CD4-positive, alpha-beta T cell (primary cell): ENCODE results near the gene RPN1. TPM values are rescaled to one million over a fixed set of nuclear protein-coding genes. Genes with fewer than 3 reads are reported as not detected.

Experiments used
- ATAC-seq: fragments of 200-7000 bp; cut with Tn5 transposase; one replicate; pipeline ENCODE4 v1.10.0; 2022; ENCODE audit warnings: mild to moderate bottlenecking; ENCODE audit not compliant: poor library complexity
- CTCF ChIA-PET: fragments of 350-600 bp; sonication (Branson Sonifier 250); formaldehyde crosslinking; loops from one replicate; lab custom pipeline; 2021; ENCODE audit warnings: antibody characterized with exemption, inconsistent platforms; lab: Charles Lee
- POLR2A ChIA-PET: fragments of 350-600 bp; sonication (Branson Sonifier 250); formaldehyde crosslinking; loops from one replicate; lab custom pipeline; 2021; ENCODE audit warnings: antibody characterized with exemption, inconsistent platforms; lab: Charles Lee
- DNase-seq, 14 experiments: peaks; one replicate each; pipeline ENCODE4 v3.0.0-alpha.2; 2013 to 2020; ENCODE audit warnings: mixed read lengths in 2 of 14
- H3K27ac ChIP-seq, 2 donors: one replicate each; pipeline versions ENCODE4 v1.5.1 to v1.7.0; 2013; ENCODE audit warnings: low read length in 2 of 2, low read depth in 1 of 2, mild to moderate bottlenecking in 1 of 2
- H3K27me3 ChIP-seq, 2 experiments: 1 replicate in 1 of 2; 2 replicates in 1 of 2; pipeline versions ENCODE4 v1.6.1 to v1.7.0; 2013; ENCODE audit warnings: low read length in 2 of 2, control low read depth in 1 of 2, mild to moderate bottlenecking in 1 of 2, moderate library complexity in 1 of 2; ENCODE audit not compliant: insufficient read depth in 2 of 2, control insufficient read depth in 1 of 2
- H3K36me3 ChIP-seq: one replicate; pipeline ENCODE4 v1.6.1; 2013; ENCODE audit warnings: low read length, control low read depth; ENCODE audit not compliant: insufficient read depth
- H3K4me1 ChIP-seq: one replicate; pipeline ENCODE4 v1.6.1; 2013; ENCODE audit warnings: low read length, control low read depth; ENCODE audit not compliant: insufficient read depth
- H3K4me3 ChIP-seq: one replicate; pipeline ENCODE4 v1.5.1; 2013; ENCODE audit warnings: mild to moderate bottlenecking, low read length, moderate library complexity
- H3K9me3 ChIP-seq, 2 experiments: 1 replicate in 1 of 2; 2 replicates in 1 of 2; pipeline versions ENCODE4 v1.6.1 to v1.7.0; 2013; ENCODE audit warnings: low read length in 2 of 2, mild to moderate bottlenecking in 2 of 2, control low read depth in 1 of 2, moderate library complexity in 1 of 2; ENCODE audit not compliant: control insufficient read depth in 1 of 2, insufficient read depth in 1 of 2
- H3K27ac Mint-ChIP-seq: one replicate; pipeline ENCODE4 v1.8.0; 2020; ENCODE audit warnings: mixed read lengths
- H3K27me3 Mint-ChIP-seq: one replicate; pipeline ENCODE4 v1.8.0; 2021; ENCODE audit warnings: mixed read lengths
- H3K36me3 Mint-ChIP-seq: one replicate; pipeline ENCODE4 v1.8.0; 2021; ENCODE audit warnings: low read depth, mixed read lengths
- H3K4me1 Mint-ChIP-seq: one replicate; pipeline ENCODE4 v1.8.0; 2021; ENCODE audit warnings: low read depth, mixed read lengths
- H3K4me3 Mint-ChIP-seq: one replicate; pipeline ENCODE4 v1.8.0; 2020; ENCODE audit warnings: mild to moderate bottlenecking, mixed read lengths
- H3K9me3 Mint-ChIP-seq: one replicate; pipeline ENCODE4 v1.8.0; 2020; ENCODE audit warnings: mixed read lengths
- CTCF ChIP-seq: fragments of 200-600 bp; IDR thresholded peaks from one replicate; pipeline ENCODE4 v1.8.0; 2022; ENCODE audit warnings: antibody characterized with exemption, mild to moderate bottlenecking
- intact Hi-C, 2 experiments: fragments of 100-400 bp; cut with DNase I in 1 of 2; cut with micrococcal nuclease in 1 of 2; formaldehyde crosslinking; loops; one replicate each; pipeline versions ENCODE4 v1.15.1 to v1.9.0; 2023 to 2025; cut with DNase I, micrococcal nuclease
- total RNA-seq, 174 experiments: library from RNA in 2 of 174; stranded (reverse) in 2 of 174; gene quantifications; one replicate each; pipeline ENCODE4 v1.2.3 and lab custom pipeline; 2021 to 2026

The RPN1 gene
- total RNA-seq, 2 experiments from 2014 or later = 67.7 to 72.6 TPM

- peaks cover 12% of the 10 kb centered on the region for H3K4me1 ChIP-seq
- H3K4me3 ChIP-seq = no peak overlapping the region
- CTCF ChIA-PET = interaction anchor here (1.4 to 2.7 kb wide), 6 partner anchors 8 to 236 kb away, joined by 3 to 9 read pairs (median 4); no protein-coding TSS in a partner anchor
- Mint-ChIP-seq H3K36me3 (no peaks in the 10 kb centered on the region), H3K27ac (no peak overlapping the region), H3K27me3 (no peaks in the 10 kb centered on the region), H3K9me3 (no peaks in the 10 kb centered on the region), H3K4me1 (no peaks in the 10 kb centered on the region), H3K4me3 (peak overlapping the region; percentile 15)
- ATAC-seq (no peak), DNase-seq (no peak)
- intact Hi-C loops = loop anchor here (5.0 to 10.0 kb wide), 5 partner anchors 112 to 1032 kb away; partner anchors contain the start of gene GATA2 (in 1 of the 2)
- no peaks in the 10 kb centered on the region for H3K36me3 ChIP-seq
- H3K9me3 ChIP-seq = no peaks in the 10 kb centered on the region
- POLR2A ChIA-PET = no interaction called here
- TF ChIP-seq CTCF = no peak
- H3K27ac ChIP-seq = no peak overlapping the region
- peaks cover 5 to 10% of the 10 kb centered on the region in 2 experiments for H3K27me3 ChIP-seq
These were observed 41.3 kb downstream of the RPN1 start for GRCh38 chr3:128609294-128609693.

- no peaks in the 10 kb centered on the region for H3K9me3 Mint-ChIP-seq
- intact Hi-C loops = loop anchor here (1.0 to 10.0 kb wide), 7 partner anchors 110 to 1030 kb away; partner anchors contain the start of gene GATA2 (in 1 of the 2)
- ATAC-seq (no peak), DNase-seq (no peak)
- Histone ChIP-seq H3K4me3 (peak overlapping the region; percentile 62), H3K9me3 (no peaks in the 10 kb centered on the region), H3K36me3 (no peaks in the 10 kb centered on the region), H3K27me3 (peaks cover 5 to 10% of the 10 kb centered on the region in 2 experiments), H3K27ac (no peak overlapping the region), H3K4me1 (peaks cover 12% of the 10 kb centered on the region)
- no peaks in the 10 kb centered on the region for H3K36me3 Mint-ChIP-seq
- no peak overlapping the region for H3K4me3 Mint-ChIP-seq
- POLR2A ChIA-PET = interaction anchor here (0.6 to 0.7 kb wide), 3 partner anchors 196 to 271 kb away, joined by 3 read pairs; partner anchors contain the start of gene ACAD9
- no peaks in the 10 kb centered on the region for H3K27me3 Mint-ChIP-seq
- no peak overlapping the region for H3K27ac Mint-ChIP-seq
- CTCF ChIA-PET = interaction anchor here (1.7 to 2.7 kb wide), 4 partner anchors 10 to 112 kb away, joined by 4 to 9 read pairs (median 6); no protein-coding TSS in a partner anchor
- H3K4me1 Mint-ChIP-seq = no peaks in the 10 kb centered on the region
- no peak for TF ChIP-seq CTCF
These were observed 42.9 kb downstream of the RPN1 start for GRCh38 chr3:128607710-128608048.

- Mint-ChIP-seq H3K36me3 (no peaks in the 10 kb centered on the region), H3K4me3 (no peak overlapping the region), H3K9me3 (no peaks in the 10 kb centered on the region), H3K27ac (no peak overlapping the region), H3K4me1 (no peaks in the 10 kb centered on the region), H3K27me3 (no peaks in the 10 kb centered on the region)
- Histone ChIP-seq H3K9me3 (no peaks in the 10 kb centered on the region), H3K4me3 (no peak overlapping the region), H3K27ac (no peak overlapping the region), H3K27me3 (peaks cover 5 to 10% of the 10 kb centered on the region in 2 experiments), H3K36me3 (no peaks in the 10 kb centered on the region), H3K4me1 (peaks cover 12% of the 10 kb centered on the region)
- POLR2A ChIA-PET = no interaction called here
- CTCF ChIA-PET = interaction anchor here (1.0 to 1.6 kb wide), 2 partner anchors 12 to 74 kb away, joined by 3 to 4 read pairs; no protein-coding TSS in a partner anchor
- ATAC-seq (no peak), DNase-seq (no peak)
- intact Hi-C loops = loop anchor here (5.0 to 10.0 kb wide), 5 partner anchors 109 to 1029 kb away; partner anchors contain the start of gene GATA2 (in 1 of the 2)
- TF ChIP-seq CTCF = no peak
These were observed 44.5 kb downstream of the RPN1 start for GRCh38 chr3:128606094-128606493.
